ENCODE results near the gene SIDT1.

SIDT1 gene

GRCh38 chr3:113648524-113648923, 116.2 kb downstream of the SIDT1 start:
- DNase-seq = no peak

GRCh38 chr3:113649174-113649845, 117.0 kb downstream of the SIDT1 start:
- no peak for DNase-seq

- DNase-seq = no peak
Measured at GRCh38 chr3:113654310-113654709, 122.0 kb downstream of the SIDT1 start.

GRCh38 chr3:113654851-113655250, 122.5 kb downstream of the SIDT1 start:
- no peak for DNase-seq

- DNase-seq = no peak
Measured at GRCh38 chr3:113658107-113658506, 125.8 kb downstream of the SIDT1 start.

GRCh38 chr3:113659101-113659541, 126.8 kb downstream of the SIDT1 start:
- no peak for DNase-seq

- no peak for DNase-seq
Measured at GRCh38 chr3:113659996-113660395, 127.6 kb downstream of the SIDT1 start.

GRCh38 chr3:113660458-113660857, 128.1 kb downstream of the SIDT1 start:
- no peak for DNase-seq

GRCh38 chr3:113660896-113661295, 128.5 kb downstream of the SIDT1 start:
- DNase-seq = no peak

GRCh38 chr3:113662824-113663223, 130.5 kb downstream of the SIDT1 start:
- DNase-seq = no peak

- DNase-seq = no peak
Measured at GRCh38 chr3:113663324-113663750, 131.0 kb downstream of the SIDT1 start.

GRCh38 chr3:113663761-113664160, 131.4 kb downstream of the SIDT1 start:
- DNase-seq = no peak

GRCh38 chr3:113664523-113665094, 132.3 kb downstream of the SIDT1 start:
- DNase-seq = no peak

GRCh38 chr3:113668015-113668414, 135.7 kb downstream of the SIDT1 start:
- DNase-seq = no peak

- no peak for DNase-seq
Measured at GRCh38 chr3:113673593-113673992, 141.2 kb downstream of the SIDT1 start.

- peak; percentile 73 for DNase-seq
Measured at GRCh38 chr3:113676261-113676660, 143.9 kb downstream of the SIDT1 start.

- DNase-seq = no peak
Measured at GRCh38 chr3:113677737-113678136, 145.4 kb downstream of the SIDT1 start.

GRCh38 chr3:113678773-113679172, 146.4 kb downstream of the SIDT1 start:
- DNase-seq = no peak
